ENCODE results near the gene EIF3F.
"Not testable (repeated sequence)": the region's sequence is repeated elsewhere in the genome, so short reads cannot be mapped to it uniquely, and the experiment has no call there.

Gene EIF3F

DNA sequence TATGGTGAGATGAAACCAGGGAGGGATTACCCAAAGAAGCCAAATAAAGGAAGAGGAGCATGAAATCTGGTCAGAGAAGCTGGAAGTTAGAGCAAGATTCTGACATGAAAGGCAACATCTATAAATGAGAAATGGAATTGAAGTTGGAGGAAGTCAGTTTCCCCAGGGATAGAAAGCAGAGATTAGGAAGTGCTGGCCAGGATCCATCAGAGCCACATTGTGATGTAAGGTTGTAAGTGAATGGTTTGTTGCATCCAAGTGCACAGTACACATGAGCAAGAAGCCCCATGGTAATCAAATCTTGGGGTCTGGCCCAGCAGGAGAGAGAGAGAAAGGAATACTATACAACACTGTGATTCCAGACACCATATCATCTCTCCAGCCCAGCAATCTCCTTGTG is 15.3 kb upstream of the EIF3F start:
- Histone ChIP-seq H2AFZ (ENCODE audit: low read depth, low read length) (no peak overlapping the region), H3K4me3 (ENCODE audit: low read length) (no peak overlapping the region), H3K36me3 (ENCODE audit: insufficient read depth, low read length) (no peaks in the 10 kb centered on the region)

DNA sequence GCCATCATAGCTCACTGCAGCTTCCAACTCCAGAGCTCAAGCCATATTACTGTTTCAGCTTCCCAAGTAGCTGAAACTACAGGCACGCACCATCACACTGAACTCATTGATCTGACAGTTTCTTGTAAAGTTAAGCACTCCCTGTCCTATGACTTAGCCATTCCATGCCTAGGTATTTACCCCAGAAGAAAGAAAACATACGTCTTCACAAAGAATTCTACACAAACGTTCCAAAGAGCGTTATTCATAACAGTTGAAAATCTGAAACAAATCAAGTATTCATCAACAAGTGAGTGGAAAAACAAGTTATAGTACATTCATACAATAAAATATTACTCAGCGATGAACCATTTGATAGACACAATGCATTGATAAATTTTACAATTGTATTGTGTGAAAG is 14.1 kb upstream of the EIF3F start:
- H3K36me3 ChIP-seq (ENCODE audit: insufficient read depth, low read length), result no peaks in the 10 kb centered on the region
- no peaks in the 10 kb centered on the region for H3K4me1 ChIP-seq (ENCODE audit: insufficient read depth, low read length)
- no peaks in the 10 kb centered on the region for H3K9me3 ChIP-seq (ENCODE audit: low read length)
- H3K27me3 ChIP-seq (ENCODE audit: insufficient read depth, low read length), result no peaks in the 10 kb centered on the region
- no peak overlapping the region for H2AFZ ChIP-seq (ENCODE audit: low read depth, low read length)
- H3K4me3 ChIP-seq (ENCODE audit: low read length), result no peak overlapping the region

More for the DNA sequence above, 15.3 kb upstream of the EIF3F start:
- no peaks in the 10 kb centered on the region for H3K9me3 ChIP-seq (ENCODE audit: low read length)
- H3K27me3 ChIP-seq (ENCODE audit: insufficient read depth, low read length), result peaks cover 4% of the 10 kb centered on the region
- H3K4me1 ChIP-seq (ENCODE audit: insufficient read depth, low read length), result no peaks in the 10 kb centered on the region

- Histone ChIP-seq H3K27me3 (ENCODE audit: insufficient read depth, low read length) (no peaks in the 10 kb centered on the region), H3K36me3 (ENCODE audit: insufficient read depth, low read length) (no peaks in the 10 kb centered on the region), H2AFZ (ENCODE audit: low read depth, low read length) (no peak overlapping the region), H3K4me1 (ENCODE audit: insufficient read depth, low read length) (no peaks in the 10 kb centered on the region), H3K4me3 (ENCODE audit: low read length) (no peak overlapping the region), H3K9me3 (ENCODE audit: low read length) (no peaks in the 10 kb centered on the region)
These were observed 12.5 kb upstream of the EIF3F start for GRCh38 chr11:7974668-7975067.

- Histone ChIP-seq H2AFZ (ENCODE audit: low read depth, low read length) (no peak overlapping the region), H3K27me3 (ENCODE audit: insufficient read depth, low read length) (no peaks in the 10 kb centered on the region), H3K4me3 (ENCODE audit: low read length) (no peak overlapping the region), H3K9me3 (ENCODE audit: low read length) (no peaks in the 10 kb centered on the region), H3K36me3 (ENCODE audit: insufficient read depth, low read length) (no peaks in the 10 kb centered on the region), H3K4me1 (ENCODE audit: insufficient read depth, low read length) (no peaks in the 10 kb centered on the region)
These were observed 9.8 kb upstream of the EIF3F start for GRCh38 chr11:7977232-7977917.

DNA sequence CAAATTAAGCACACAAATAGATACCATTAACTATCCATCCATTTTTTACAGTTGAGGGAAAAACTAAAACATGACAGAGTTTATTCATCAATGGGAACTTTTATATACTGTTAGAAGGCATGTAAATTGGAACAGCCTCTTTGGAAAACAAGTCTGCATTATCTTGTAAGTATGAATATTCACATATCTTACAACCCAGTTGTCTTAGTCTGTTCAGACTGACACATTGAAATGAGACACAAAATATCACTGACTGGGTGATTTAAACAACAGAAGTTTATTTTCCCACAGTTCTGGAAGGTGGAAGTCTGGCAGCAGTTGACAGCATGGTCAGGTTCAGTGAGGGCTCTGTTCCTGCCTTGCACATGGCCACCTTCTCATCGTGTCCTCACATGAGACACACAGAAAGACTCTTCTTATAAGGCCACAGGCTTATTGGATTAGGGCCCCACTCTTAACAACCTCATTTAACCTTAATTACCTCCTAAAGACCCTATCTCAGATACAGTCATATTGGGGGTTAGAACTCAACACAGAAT is 5.4 kb upstream of the EIF3F start:
- H3K4me1 ChIP-seq (ENCODE audit: insufficient read depth, low read length), result peaks cover 3% of the 10 kb centered on the region
- no peaks in the 10 kb centered on the region for H3K27me3 ChIP-seq (ENCODE audit: insufficient read depth, low read length)
- no peaks in the 10 kb centered on the region for H3K36me3 ChIP-seq (ENCODE audit: insufficient read depth, low read length)
- no peak overlapping the region for H3K4me3 ChIP-seq (ENCODE audit: low read length)
- H3K9me3 ChIP-seq (ENCODE audit: low read length), result no peaks in the 10 kb centered on the region
- H2AFZ ChIP-seq (ENCODE audit: low read depth, low read length), result no peak overlapping the region

GRCh38 chr11:7982582-7983119 is 4.5 kb upstream of the EIF3F start:
- Histone ChIP-seq H3K36me3 (ENCODE audit: insufficient read depth, low read length) (no peaks in the 10 kb centered on the region), H3K4me3 (ENCODE audit: low read length) (no peak overlapping the region), H3K4me1 (ENCODE audit: insufficient read depth, low read length) (peaks cover 3% of the 10 kb centered on the region), H3K27me3 (ENCODE audit: insufficient read depth, low read length) (no peaks in the 10 kb centered on the region), H2AFZ (ENCODE audit: low read depth, low read length) (no peak overlapping the region), H3K9me3 (ENCODE audit: low read length) (no peaks in the 10 kb centered on the region)

DNA sequence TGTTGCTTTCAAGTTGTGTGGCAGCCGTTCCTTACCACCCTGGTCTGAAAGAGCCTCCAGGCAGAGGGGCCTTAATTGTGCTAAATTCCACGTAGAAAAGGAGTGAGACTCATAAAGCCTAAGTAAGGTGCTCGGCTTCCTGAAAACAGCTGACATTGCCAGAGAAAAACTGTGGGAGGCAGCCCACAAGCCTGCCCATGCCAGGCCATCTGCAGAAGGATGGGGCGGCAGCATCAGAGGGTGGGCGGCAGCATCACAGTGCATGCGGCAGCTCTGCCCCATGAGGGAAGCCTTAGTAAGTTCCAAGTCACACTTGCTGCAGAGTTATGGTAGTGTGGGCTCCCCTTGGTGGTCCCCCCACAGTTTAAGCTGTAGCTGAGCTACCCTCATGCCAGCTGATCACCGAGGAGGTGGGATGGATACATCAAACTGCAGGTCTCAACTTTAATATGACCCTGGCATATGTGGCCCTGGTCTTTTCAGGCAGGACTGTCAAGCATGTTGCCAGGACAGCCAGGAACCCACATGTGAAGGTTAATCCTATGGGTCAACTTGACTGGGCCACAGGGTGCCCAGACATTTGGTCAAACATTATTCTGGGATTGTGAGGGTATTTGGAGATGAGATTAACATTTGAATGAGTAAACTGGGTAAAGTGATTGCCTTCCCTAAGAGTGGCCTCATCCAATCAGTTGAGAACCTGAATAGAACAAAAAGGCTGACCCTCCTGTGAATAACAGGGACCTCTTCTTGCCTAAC is 3.1 kb upstream of the EIF3F start:
- peaks cover 5% of the 10 kb centered on the region for H3K36me3 ChIP-seq (ENCODE audit: insufficient read depth, low read length)
- H3K4me3 ChIP-seq (ENCODE audit: low read length), result no peak overlapping the region
- H2AFZ ChIP-seq (ENCODE audit: low read depth, low read length), result no peak overlapping the region
- H3K27me3 ChIP-seq (ENCODE audit: insufficient read depth, low read length), result no peaks in the 10 kb centered on the region
- H3K9me3 ChIP-seq (ENCODE audit: low read length), result no peaks in the 10 kb centered on the region
- peaks cover 17% of the 10 kb centered on the region for H3K4me1 ChIP-seq (ENCODE audit: insufficient read depth, low read length)

DNA sequence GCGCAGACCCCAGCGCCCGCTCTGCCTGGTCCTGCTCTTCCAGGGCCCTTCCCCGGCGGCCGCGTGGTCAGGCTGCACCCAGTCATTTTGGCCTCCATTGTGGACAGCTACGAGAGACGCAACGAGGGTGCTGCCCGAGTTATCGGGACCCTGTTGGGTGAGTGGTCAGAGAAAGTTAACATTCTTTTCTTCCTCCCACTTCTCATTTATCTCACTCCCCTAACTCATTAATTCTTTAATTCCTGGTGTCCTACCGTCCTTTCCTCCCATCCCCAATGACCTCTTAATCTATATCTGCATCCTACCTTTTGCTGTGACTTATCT is 385 bp downstream of the EIF3F start:
- Histone ChIP-seq H3K4me1 (ENCODE audit: insufficient read depth, low read length) (peaks cover 17% of the 10 kb centered on the region), H3K36me3 (ENCODE audit: insufficient read depth, low read length) (peaks cover 30% of the 10 kb centered on the region), H3K4me3 (ENCODE audit: low read length) (peak overlapping the region; percentile 97)
- not testable (repeated sequence) for H3K9me3 ChIP-seq (ENCODE audit: low read length); H2AFZ ChIP-seq (ENCODE audit: low read depth, low read length); H3K27me3 ChIP-seq (ENCODE audit: insufficient read depth, low read length)

DNA sequence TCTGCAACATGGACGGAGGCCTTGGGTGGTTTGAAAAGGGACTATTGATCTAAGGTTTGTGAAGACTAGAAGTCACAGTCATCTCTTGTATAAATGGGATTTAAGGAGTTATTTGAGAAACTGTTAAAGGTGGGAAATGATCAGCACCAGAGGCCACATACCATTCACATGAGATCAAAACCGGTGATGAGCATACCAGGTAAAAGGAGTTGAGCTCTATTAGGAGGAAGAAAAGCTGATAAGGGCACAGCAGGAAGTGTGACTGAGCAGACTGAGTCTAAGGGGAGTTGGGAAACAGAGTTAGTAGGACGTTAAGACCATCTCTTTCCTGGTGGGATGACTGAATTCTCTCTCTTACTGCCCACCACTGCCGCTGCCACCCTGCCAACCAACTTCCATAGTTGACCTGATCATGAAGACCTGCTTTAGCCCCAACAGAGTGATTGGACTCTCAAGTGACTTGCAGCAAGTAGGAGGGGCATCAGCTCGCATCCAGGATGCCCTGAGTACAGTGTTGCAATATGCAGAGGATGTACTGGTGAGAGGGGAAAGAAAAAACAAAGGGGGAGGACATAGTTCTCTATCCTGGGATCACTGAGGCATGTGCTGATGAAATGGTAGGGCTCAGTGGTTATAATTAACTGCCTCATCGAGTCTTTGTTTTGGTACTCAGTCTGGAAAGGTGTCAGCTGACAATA is 7.6 kb downstream of the EIF3F start:
- Histone ChIP-seq H3K4me3 (ENCODE audit: low read length) (no peak overlapping the region), H2AFZ (ENCODE audit: low read depth, low read length) (no peak overlapping the region), H3K36me3 (ENCODE audit: insufficient read depth, low read length) (peaks cover 86% of the 10 kb centered on the region), H3K27me3 (ENCODE audit: insufficient read depth, low read length) (no peaks in the 10 kb centered on the region), H3K9me3 (ENCODE audit: low read length) (no peaks in the 10 kb centered on the region), H3K4me1 (ENCODE audit: insufficient read depth, low read length) (no peaks in the 10 kb centered on the region)

DNA sequence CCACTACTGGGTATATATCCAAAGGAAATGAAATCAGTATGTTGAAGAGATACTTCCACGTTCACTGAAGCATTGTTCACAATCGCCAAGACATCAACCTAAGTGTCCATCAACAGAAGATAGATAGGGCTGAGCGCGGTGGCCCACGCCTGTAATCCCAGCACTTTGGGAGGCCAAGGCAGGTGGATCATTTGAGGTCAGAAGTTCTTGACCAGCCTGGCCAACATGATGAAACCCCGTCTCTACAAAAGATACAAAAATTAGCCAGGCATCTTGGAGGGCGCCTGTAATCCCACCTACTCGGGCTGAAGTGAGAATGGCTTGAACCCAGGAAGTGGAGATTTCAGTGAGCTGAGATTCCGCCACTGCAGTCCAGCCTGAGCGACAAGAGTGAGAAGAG is 12.7 kb downstream of the EIF3F start:
- Histone ChIP-seq H2AFZ (ENCODE audit: low read depth, low read length) (no peak overlapping the region), H3K27me3 (ENCODE audit: insufficient read depth, low read length) (no peaks in the 10 kb centered on the region), H3K4me1 (ENCODE audit: insufficient read depth, low read length) (no peaks in the 10 kb centered on the region), H3K9me3 (ENCODE audit: low read length) (no peaks in the 10 kb centered on the region), H3K4me3 (ENCODE audit: low read length) (no peak overlapping the region), H3K36me3 (ENCODE audit: insufficient read depth, low read length) (peaks cover 45% of the 10 kb centered on the region)

DNA sequence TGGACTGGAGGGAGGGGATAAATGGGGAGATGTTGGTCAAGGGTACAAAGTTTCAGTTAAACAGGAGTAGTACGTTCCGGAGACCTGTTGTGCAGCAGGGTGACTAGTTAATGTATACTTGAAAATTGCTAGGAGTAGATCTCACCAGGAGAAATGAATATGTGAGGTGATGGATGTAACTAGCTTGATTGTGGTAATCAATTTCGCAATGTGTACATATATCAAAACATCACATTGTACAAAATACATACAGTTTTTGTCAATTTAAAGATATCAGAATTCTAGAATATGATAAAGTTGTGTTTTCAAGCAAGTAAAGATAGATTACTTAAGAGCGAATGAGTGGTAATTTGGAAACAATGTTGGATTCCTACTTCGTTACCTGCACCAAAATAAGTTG is 13.3 kb downstream of the EIF3F start:
- peaks cover 39% of the 10 kb centered on the region for H3K36me3 ChIP-seq (ENCODE audit: insufficient read depth, low read length)
- H3K9me3 ChIP-seq (ENCODE audit: low read length), result no peaks in the 10 kb centered on the region

DNA sequence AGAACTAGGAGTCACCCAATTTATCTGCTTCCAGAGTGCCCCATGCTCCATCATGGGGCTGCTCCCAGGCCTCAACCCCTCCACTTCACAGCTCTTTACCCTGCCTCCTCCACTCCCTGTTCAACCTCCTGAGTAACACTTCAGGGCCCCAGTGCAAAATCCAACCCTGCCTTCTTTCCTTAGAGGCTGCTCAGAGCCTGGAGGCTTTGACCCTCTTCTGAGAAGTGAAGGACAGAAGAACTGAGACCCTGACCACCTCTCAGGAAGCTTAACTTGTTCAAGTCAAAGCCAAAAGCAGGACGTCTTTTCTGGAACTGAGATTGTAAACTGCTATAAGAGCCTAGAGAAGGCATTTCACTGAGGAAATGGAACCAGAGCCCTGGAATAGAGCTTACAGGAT is 15.5 kb downstream of the EIF3F start:
- Histone ChIP-seq H2AFZ (ENCODE audit: low read depth, low read length) (no peak overlapping the region), H3K36me3 (ENCODE audit: insufficient read depth, low read length) (peaks cover 17% of the 10 kb centered on the region), H3K4me3 (ENCODE audit: low read length) (no peak overlapping the region), H3K27me3 (ENCODE audit: insufficient read depth, low read length) (no peaks in the 10 kb centered on the region), H3K4me1 (ENCODE audit: insufficient read depth, low read length) (no peaks in the 10 kb centered on the region), H3K9me3 (ENCODE audit: low read length) (no peaks in the 10 kb centered on the region)

More for the DNA sequence above, 13.3 kb downstream of the EIF3F start:
- Histone ChIP-seq H3K27me3 (ENCODE audit: insufficient read depth, low read length) (no peaks in the 10 kb centered on the region), H2AFZ (ENCODE audit: low read depth, low read length) (no peak overlapping the region), H3K4me3 (ENCODE audit: low read length) (no peak overlapping the region), H3K4me1 (ENCODE audit: insufficient read depth, low read length) (no peaks in the 10 kb centered on the region)

DNA sequence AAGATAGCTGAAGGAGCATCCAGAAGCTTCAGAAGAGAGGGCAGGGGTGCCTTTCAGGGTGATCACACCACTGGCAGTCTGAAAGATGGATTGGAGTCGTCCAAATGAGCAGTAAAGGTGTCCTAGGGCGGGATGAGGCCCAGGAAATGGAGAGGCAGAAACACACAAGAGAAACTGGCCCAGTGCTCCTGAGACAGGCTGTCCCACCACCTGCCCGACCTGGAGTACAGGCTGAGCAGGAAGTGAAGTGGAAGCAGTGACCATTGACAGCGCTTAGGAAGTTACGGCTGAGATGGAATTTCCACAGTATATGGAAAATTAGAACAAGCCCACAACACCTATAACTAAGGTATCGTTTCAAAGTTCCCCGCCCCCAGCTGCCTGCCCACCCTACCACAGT is 16.1 kb downstream of the EIF3F start:
- no peaks in the 10 kb centered on the region for H3K9me3 ChIP-seq (ENCODE audit: low read length)
- peaks cover 12% of the 10 kb centered on the region for H3K36me3 ChIP-seq (ENCODE audit: insufficient read depth, low read length)
- no peak overlapping the region for H2AFZ ChIP-seq (ENCODE audit: low read depth, low read length)
- no peaks in the 10 kb centered on the region for H3K4me1 ChIP-seq (ENCODE audit: insufficient read depth, low read length)
- no peak overlapping the region for H3K4me3 ChIP-seq (ENCODE audit: low read length)
- H3K27me3 ChIP-seq (ENCODE audit: insufficient read depth, low read length), result no peaks in the 10 kb centered on the region
